ENCODE results near the gene SHC3. TPM values are rescaled to one million over a fixed set of nuclear protein-coding genes. Genes with fewer than 3 reads are reported as not detected.
A peak's percentile ranks its signal among the peaks of the same experiment; 100 is the strongest.

SHC3 gene
- total RNA-seq, 6 donors from 2014 or later: 11.0 to 22.0 (median 14.0) TPM

DNA sequence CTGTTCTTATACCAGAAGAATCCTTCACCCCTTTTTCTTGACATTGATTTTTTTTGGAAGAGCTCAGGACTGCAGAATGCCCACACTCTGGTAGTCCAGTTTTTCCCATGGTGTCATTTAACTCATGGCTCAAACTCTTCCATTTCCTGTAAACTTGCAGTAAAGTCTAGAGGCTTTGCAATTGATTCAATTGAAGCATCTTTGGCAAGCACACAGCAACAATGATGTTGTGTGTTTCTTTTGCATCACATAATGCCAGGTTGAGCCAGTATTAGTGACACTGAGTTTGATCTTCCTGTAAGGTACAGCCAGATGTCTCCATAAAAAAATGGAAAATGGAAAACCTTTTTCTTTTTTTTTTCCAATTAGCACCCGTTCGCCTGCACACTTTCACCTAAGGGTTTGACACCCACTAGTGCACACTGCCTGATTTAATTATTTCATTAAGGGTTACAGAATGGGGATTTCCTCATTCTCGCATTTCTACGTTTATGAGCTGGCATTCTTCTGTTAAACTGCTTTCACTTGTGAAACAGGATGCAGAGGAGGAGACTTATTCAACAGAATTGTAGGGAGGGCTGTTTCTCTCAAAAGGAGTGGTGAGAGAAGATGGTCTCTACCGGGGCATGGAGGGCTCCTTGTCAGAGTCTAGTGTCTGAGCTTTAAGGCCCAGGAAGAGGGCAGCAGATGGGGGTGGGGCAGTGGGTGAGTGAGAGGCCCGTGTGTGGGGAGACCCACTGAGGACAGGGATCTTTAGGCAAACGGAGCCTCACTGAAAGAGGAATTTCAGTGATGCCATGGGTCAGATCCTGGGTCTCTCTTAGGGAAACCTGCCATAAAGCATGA, 189.6 kb downstream of the SHC3 start:
- Histone ChIP-seq H3K27ac (peak overlapping the region in 2 of 4 donors; percentile 20 to 67), H3K36me3 (no peaks in the 10 kb centered on the region), H3K4me3 (no peak overlapping the region), H3K27me3 (peaks cover 0 to 13% (median 0%) of the 10 kb centered on the region in 4 donors), H3K9me3 (no peaks in the 10 kb centered on the region), H3K4me1 (peaks cover 7 to 27% (median 24%) of the 10 kb centered on the region in 4 donors)
- ATAC-seq (ENCODE audit: low FRiP score in 2 of 2): no peak
- TF ChIP-seq POLR2A (IDR thresholded peaks at IDR 0.05): no peak
- TF ChIP-seq POLR2AphosphoS5 (IDR thresholded peaks at IDR 0.05): no peak
- DNase-seq: no peak
- WGBS, 2 donors: 18 to 20% methylated on average over 7 of the region's 7 CpGs

DNA sequence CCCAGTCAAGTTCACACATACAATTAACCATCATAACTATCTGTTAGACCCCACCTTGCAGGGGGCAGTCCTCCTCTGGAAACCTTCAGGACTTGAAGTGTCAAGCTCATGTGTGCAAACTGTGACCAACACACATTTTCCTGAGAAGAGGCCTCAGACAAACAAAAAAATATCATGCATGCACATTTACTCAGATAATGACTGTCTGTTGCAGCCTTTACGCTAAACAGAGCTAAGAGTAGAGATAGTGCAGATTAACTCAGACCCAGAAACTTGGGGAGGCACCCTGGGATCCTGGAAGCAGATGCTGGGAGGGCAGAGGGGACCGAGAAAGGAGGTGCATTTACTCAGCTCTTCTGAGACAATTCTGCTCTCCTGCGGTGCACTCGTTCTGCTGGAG, 191.0 kb downstream of the SHC3 start:
- no peak for ATAC-seq (ENCODE audit: low FRiP score in 2 of 2)
- Histone ChIP-seq H3K27me3 (peaks cover 0 to 13% (median 0%) of the 10 kb centered on the region in 4 donors), H3K36me3 (no peaks in the 10 kb centered on the region), H3K27ac (no peak overlapping the region), H3K9me3 (no peaks in the 10 kb centered on the region), H3K4me3 (no peak overlapping the region), H3K4me1 (peaks cover 7 to 27% (median 22%) of the 10 kb centered on the region in 4 donors)
- WGBS, 2 donors: 83 to 93% methylated on average over 4 of the region's 4 CpGs
- TF ChIP-seq CTCF (IDR thresholded peaks at IDR 0.05) (no peak), POLR2A (IDR thresholded peaks at IDR 0.05) (no peak), POLR2AphosphoS5 (IDR thresholded peaks at IDR 0.05) (no peak), EP300 (IDR thresholded peaks at IDR 0.05) (no peak)
- DNase-seq: no peak

DNA sequence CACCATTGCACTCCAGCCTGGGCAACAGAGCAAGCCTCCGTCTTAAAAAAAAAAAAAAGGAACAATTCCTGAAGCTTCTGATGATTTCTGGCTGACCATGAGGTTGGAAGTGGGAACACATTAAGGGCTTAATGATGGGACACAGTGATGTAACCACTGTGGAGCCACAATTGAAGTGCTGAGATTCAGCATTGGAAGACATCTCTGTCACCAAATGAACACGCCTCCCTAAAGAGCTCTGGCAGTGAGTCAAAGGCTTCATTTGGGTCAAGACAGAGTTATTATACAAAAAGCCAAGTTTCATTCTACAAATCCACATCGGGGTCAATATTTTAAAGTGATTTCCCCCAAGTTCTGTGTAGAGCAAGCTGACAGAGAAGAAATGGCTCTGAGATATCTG, 191.8 kb downstream of the SHC3 start:
- DNase-seq (no peak), ATAC-seq (ENCODE audit: low FRiP score in 2 of 2) (no peak)
- WGBS, 2 donors: 78 to 85% methylated on average over 3 of the region's 3 CpGs
- H3K27ac ChIP-seq: no peak overlapping the region
- no peak for TF ChIP-seq POLR2AphosphoS5 (IDR thresholded peaks at IDR 0.05)
- TF ChIP-seq POLR2A (IDR thresholded peaks at IDR 0.05): no peak
- no peak for TF ChIP-seq EP300 (IDR thresholded peaks at IDR 0.05)
- TF ChIP-seq CTCF (IDR thresholded peaks at IDR 0.05): no peak
- H3K9me3 ChIP-seq: no peaks in the 10 kb centered on the region
- H3K4me3 ChIP-seq: no peak overlapping the region
- peaks cover 0 to 10% (median 0%) of the 10 kb centered on the region in 4 donors for H3K27me3 ChIP-seq
- peaks cover 5 to 25% (median 17%) of the 10 kb centered on the region in 4 donors for H3K4me1 ChIP-seq
- no peaks in the 10 kb centered on the region for H3K36me3 ChIP-seq

DNA sequence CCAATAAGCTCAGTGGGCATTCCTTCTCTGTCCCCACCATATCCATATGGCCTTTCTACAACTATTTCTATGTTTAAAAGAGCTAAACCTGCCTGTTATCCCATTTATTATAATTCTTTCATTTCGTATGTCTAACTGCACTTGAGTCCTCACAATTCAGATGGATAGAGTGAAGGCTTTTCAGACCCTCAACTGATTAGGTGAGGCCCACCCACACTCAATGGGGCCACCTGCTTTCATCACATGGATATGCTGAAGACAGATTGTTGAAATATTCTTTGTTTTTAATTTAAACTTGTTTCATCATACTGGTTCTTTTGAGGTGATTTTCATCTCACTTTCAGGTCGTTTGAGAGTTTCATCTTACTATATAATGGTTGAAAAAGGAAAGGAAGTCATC, 193.0 kb downstream of the SHC3 start:
- WGBS, 2 donors: 76 to 82% methylated on average over 2 of the region's 2 CpGs
- TF ChIP-seq POLR2A (IDR thresholded peaks at IDR 0.05): no peak
- no peak for DNase-seq
- no peak overlapping the region for H3K4me3 ChIP-seq
- peaks cover 0 to 14% (median 6%) of the 10 kb centered on the region in 4 donors for H3K4me1 ChIP-seq
- no peaks in the 10 kb centered on the region for H3K9me3 ChIP-seq
- H3K27me3 ChIP-seq: no peaks in the 10 kb centered on the region
- H3K27ac ChIP-seq: no peak overlapping the region
- ATAC-seq (ENCODE audit: low FRiP score in 2 of 2): no peak
- H3K36me3 ChIP-seq: no peaks in the 10 kb centered on the region

- Histone ChIP-seq H3K27me3 (no peaks in the 10 kb centered on the region), H3K9me3 (no peaks in the 10 kb centered on the region), H3K4me1 (peaks cover 0 to 6% (median 4%) of the 10 kb centered on the region in 4 donors), H3K36me3 (no peaks in the 10 kb centered on the region), H3K27ac (no peak overlapping the region), H3K4me3 (no peak overlapping the region)
- WGBS, 2 donors: 67 to 70% methylated on average over 4 of the region's 4 CpGs
- TF ChIP-seq POLR2AphosphoS5 (IDR thresholded peaks at IDR 0.05): no peak
- ATAC-seq (ENCODE audit: low FRiP score in 2 of 2) (peak in 1 of 2 donors; percentile 58), DNase-seq (no peak)
Measured at GRCh38 chr9:88984543-88984883, 194.1 kb downstream of the SHC3 start.

- DNase-seq (no peak), ATAC-seq (ENCODE audit: low FRiP score in 2 of 2) (no peak)
- peak overlapping the region in 1 of 4 donors; percentile 11 for H3K27ac ChIP-seq
- H3K36me3 ChIP-seq: no peaks in the 10 kb centered on the region
- peaks cover 0 to 1% (median 0%) of the 10 kb centered on the region in 4 donors for H3K4me1 ChIP-seq
- no peaks in the 10 kb centered on the region for H3K9me3 ChIP-seq
- 79 to 89% methylated on average over 2 of the region's 2 CpGs for WGBS, 2 donors
- H3K4me3 ChIP-seq: no peak overlapping the region
- TF ChIP-seq POLR2AphosphoS5 (IDR thresholded peaks at IDR 0.05) (no peak), POLR2A (IDR thresholded peaks at IDR 0.05) (no peak), CTCF (IDR thresholded peaks at IDR 0.05) (no peak), EP300 (IDR thresholded peaks at IDR 0.05) (no peak)
- no peaks in the 10 kb centered on the region for H3K27me3 ChIP-seq
Measured at GRCh38 chr9:88983865-88984542, 194.6 kb downstream of the SHC3 start.

Measured in upper lobe of left lung (tissue), 6 donors.